ENCODE results near the gene SCPEP1.

- TF ChIP-seq CTCF (IDR thresholded peaks at IDR 0.05 in 4 of 5, conservative IDR thresholded peaks at IDR 0.05 in 1 of 5) (no peak), POLR2A (IDR thresholded peaks at IDR 0.05) (no peak)
Measured at GRCh38 chr17:56994009-56994792, 16.3 kb downstream of the SCPEP1 start.

All from gastrocnemius medialis (tissue), 4 donors.